ENCODE data around the gene SUGCT.

The SUGCT gene

DNA sequence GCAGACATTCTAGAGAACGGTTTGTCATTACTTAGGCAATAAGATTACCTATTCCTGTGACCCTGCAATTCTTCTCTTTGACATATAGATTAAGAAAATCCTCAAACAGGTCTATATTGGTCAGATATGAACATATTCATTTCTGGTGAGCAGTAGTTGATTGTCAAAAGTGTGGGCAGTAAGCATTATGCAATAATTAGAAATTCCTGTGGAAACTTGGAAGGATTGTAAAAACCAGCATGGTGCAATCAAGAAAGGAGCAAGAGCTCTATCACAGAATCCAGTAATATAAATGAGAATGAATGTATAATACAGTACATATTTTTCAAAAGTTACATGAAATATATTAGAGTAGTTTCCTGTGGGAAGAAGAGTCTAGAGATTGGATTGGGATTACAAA is 406.5 kb downstream of the SUGCT start:
- Histone ChIP-seq H3K4me2 (ENCODE audit: low read length) (no peak overlapping the region), H3K9ac (ENCODE audit: low read depth, low read length) (no peak overlapping the region), H3K27me3 (ENCODE audit: control insufficient read depth, insufficient read depth, low read length) (no peaks in the 10 kb centered on the region), H3K36me3 (ENCODE audit: insufficient read depth, low read length) (no peaks in the 10 kb centered on the region), H3K4me3 (ENCODE audit: low read length) (no peak overlapping the region), H3K9me3 (replicated peaks; ENCODE audit: low read length) (no peaks in the 10 kb centered on the region), H3K4me1 (ENCODE audit: control insufficient read depth, insufficient read depth, low read length) (peaks cover 5% of the 10 kb centered on the region)

DNA sequence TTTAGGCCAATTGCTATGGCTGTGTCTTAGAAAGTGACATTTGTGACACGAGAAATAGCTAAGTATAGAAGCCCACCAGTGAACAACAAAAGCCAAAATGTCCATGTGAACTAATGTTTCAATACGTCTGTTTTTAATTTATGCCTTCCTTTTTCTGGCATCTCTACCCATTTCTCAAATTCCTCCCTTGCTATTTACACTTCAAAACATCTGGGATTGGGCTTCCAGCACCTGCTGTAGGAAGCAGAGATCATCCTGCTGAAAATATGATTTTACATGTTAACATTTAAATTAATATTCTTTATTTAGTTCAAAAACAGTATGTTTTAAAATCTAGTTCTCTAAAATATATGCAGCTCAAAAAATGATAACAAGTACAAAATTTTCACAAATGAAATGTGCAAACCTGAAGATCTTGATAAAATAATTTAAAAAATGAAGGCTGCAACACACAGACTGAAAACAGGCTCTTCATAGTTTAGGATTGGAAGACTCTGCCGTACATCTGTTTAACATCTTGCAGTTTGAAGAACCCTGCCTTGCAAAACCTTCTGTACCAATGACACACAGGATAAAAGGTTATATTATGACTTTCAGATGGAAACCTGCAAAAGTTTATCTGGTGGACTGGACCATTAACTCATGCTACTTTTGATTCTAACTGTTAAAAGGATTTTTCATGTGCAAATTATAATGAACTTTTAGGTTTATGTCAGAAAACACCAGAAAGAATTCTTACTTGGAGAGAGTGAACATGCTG is 408.4 kb downstream of the SUGCT start:
- H3K4me2 ChIP-seq (ENCODE audit: low read length), result no peak overlapping the region
- H3K9me3 ChIP-seq (replicated peaks; ENCODE audit: low read length), result no peaks in the 10 kb centered on the region
- no peaks in the 10 kb centered on the region for H3K36me3 ChIP-seq (ENCODE audit: insufficient read depth, low read length)
- no peaks in the 10 kb centered on the region for H3K27me3 ChIP-seq (ENCODE audit: control insufficient read depth, insufficient read depth, low read length)
- H3K4me1 ChIP-seq (ENCODE audit: control insufficient read depth, insufficient read depth, low read length), result peaks cover 10% of the 10 kb centered on the region
- H3K4me3 ChIP-seq (ENCODE audit: low read length), result no peak overlapping the region
- no peak overlapping the region for H3K9ac ChIP-seq (ENCODE audit: low read depth, low read length)

DNA sequence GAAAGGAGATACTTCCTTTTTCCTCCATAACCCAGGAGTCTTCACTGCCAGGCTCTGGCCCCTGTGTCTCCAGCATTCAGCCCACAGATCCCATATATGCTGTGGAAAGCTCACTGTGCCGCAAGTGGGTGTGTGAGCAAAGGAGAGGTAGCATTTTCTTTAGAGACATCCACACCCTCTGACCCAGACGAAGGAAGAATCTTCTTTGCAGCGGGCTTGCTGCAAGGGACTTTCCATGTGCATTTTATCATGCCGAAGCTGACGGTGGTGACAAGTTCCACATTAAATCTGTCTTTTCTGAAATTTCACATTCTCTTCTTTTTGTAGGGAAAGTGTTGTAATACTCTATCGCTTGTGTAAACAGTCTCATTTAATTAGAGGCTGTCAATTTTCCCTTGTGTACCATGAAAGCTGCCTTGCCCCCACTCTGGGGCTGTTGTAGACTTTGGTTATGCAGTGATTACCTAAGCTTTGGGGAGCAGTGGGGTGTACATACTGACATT is 409.5 kb downstream of the SUGCT start:
- Histone ChIP-seq H3K36me3 (ENCODE audit: insufficient read depth, low read length) (no peaks in the 10 kb centered on the region), H3K9me3 (replicated peaks; ENCODE audit: low read length) (no peaks in the 10 kb centered on the region), H3K9ac (ENCODE audit: low read depth, low read length) (no peak overlapping the region), H3K4me3 (ENCODE audit: low read length) (no peak overlapping the region), H3K27me3 (ENCODE audit: control insufficient read depth, insufficient read depth, low read length) (no peaks in the 10 kb centered on the region), H3K4me2 (ENCODE audit: low read length) (no peak overlapping the region), H3K4me1 (ENCODE audit: control insufficient read depth, insufficient read depth, low read length) (peaks cover 6% of the 10 kb centered on the region)

GRCh38 chr7:40544871-40545303 is 410.1 kb downstream of the SUGCT start:
- Histone ChIP-seq H3K4me2 (ENCODE audit: low read length) (no peak overlapping the region), H3K4me1 (ENCODE audit: control insufficient read depth, insufficient read depth, low read length) (peaks cover 6% of the 10 kb centered on the region), H3K36me3 (ENCODE audit: insufficient read depth, low read length) (no peaks in the 10 kb centered on the region), H3K9ac (ENCODE audit: low read depth, low read length) (no peak overlapping the region), H3K27me3 (ENCODE audit: control insufficient read depth, insufficient read depth, low read length) (no peaks in the 10 kb centered on the region), H3K9me3 (replicated peaks; ENCODE audit: low read length) (no peaks in the 10 kb centered on the region), H3K4me3 (ENCODE audit: low read length) (no peak overlapping the region)

DNA sequence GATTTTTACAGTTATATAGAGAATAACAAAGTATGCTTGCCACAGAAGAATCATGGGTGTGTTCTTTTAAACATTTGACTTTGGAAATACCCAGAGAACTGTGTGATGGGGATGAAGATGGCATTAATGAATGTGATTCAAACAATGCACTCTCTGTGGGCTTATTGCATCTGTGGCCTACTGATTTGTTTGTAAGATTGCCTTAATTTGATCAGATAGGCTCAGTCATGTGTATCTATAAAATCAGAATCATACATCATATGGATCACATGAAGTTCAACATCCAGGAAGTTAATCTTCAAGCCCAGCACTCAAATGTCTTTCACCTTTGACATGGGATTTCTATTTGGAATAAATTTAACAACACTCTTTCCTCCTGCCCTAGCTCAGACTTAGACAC is 410.9 kb downstream of the SUGCT start:
- Histone ChIP-seq H3K4me1 (ENCODE audit: control insufficient read depth, insufficient read depth, low read length) (peaks cover 6% of the 10 kb centered on the region), H3K9ac (ENCODE audit: low read depth, low read length) (no peak overlapping the region), H3K4me2 (ENCODE audit: low read length) (no peak overlapping the region), H3K4me3 (ENCODE audit: low read length) (no peak overlapping the region), H3K9me3 (replicated peaks; ENCODE audit: low read length) (no peaks in the 10 kb centered on the region), H3K36me3 (ENCODE audit: insufficient read depth, low read length) (no peaks in the 10 kb centered on the region), H3K27me3 (ENCODE audit: control insufficient read depth, insufficient read depth, low read length) (no peaks in the 10 kb centered on the region)

GRCh38 chr7:40546616-40547501 is 412.1 kb downstream of the SUGCT start:
- Histone ChIP-seq H3K27me3 (ENCODE audit: control insufficient read depth, insufficient read depth, low read length) (no peaks in the 10 kb centered on the region), H3K4me3 (ENCODE audit: low read length) (no peak overlapping the region), H3K4me2 (ENCODE audit: low read length) (no peak overlapping the region), H3K9ac (ENCODE audit: low read depth, low read length) (no peak overlapping the region), H3K4me1 (ENCODE audit: control insufficient read depth, insufficient read depth, low read length) (peaks cover 11% of the 10 kb centered on the region), H3K36me3 (ENCODE audit: insufficient read depth, low read length) (no peaks in the 10 kb centered on the region), H3K9me3 (replicated peaks; ENCODE audit: low read length) (no peaks in the 10 kb centered on the region)

- Histone ChIP-seq H3K9ac (ENCODE audit: low read depth, low read length) (no peak overlapping the region), H3K36me3 (ENCODE audit: insufficient read depth, low read length) (no peaks in the 10 kb centered on the region), H3K4me2 (ENCODE audit: low read length) (no peak overlapping the region), H3K9me3 (replicated peaks; ENCODE audit: low read length) (no peaks in the 10 kb centered on the region), H3K4me1 (ENCODE audit: control insufficient read depth, insufficient read depth, low read length) (peaks cover 17% of the 10 kb centered on the region), H3K4me3 (ENCODE audit: low read length) (no peak overlapping the region), H3K27me3 (ENCODE audit: control insufficient read depth, insufficient read depth, low read length) (no peaks in the 10 kb centered on the region)
Observed at GRCh38 chr7:40549372-40550039, 414.7 kb downstream of the SUGCT start.

DNA sequence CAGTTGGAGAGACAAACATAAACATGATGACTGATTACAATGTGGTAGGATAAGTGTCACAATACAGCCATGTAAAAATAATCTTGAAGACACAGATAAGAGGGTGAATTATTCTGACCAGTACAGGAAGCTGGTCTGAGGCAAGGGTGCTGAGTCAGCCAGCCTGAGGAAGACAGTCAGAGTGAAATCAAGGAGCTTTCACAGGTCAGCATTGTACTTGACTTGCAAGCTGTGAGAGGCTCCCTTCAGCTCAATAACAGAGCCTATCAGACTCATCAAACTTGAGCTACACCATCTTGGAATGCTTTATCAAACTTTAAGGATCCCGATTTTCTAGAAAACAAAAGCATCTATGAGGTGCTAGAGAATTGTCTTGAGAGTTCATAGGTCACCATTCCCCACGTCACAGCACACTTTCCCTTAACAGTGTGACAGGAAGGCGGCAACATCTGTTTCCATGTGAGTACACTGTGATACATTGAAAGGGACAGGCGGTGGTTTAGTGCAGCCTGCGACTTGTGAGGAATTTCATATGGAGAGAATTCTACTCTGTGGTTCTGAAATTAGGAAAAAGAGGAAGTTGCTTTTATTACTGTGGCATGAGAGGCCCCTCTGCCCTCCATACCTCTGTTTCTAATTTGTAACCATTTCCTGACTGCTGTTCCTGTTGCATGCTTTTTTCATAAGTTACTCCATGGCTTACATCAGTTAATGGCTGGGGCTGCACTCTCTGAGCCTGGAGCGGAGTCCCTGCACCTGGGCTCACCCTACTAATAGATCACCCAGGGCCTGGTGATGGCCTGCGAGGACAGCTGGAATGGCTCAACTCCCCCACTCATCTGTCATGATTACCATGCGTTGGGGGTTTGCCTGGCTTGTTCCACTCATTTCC is 417.1 kb downstream of the SUGCT start:
- Histone ChIP-seq H3K36me3 (ENCODE audit: insufficient read depth, low read length) (no peaks in the 10 kb centered on the region), H3K9ac (ENCODE audit: low read depth, low read length) (no peak overlapping the region), H3K27me3 (ENCODE audit: control insufficient read depth, insufficient read depth, low read length) (no peaks in the 10 kb centered on the region), H3K9me3 (replicated peaks; ENCODE audit: low read length) (no peaks in the 10 kb centered on the region), H3K4me3 (ENCODE audit: low read length) (no peak overlapping the region), H3K4me1 (ENCODE audit: control insufficient read depth, insufficient read depth, low read length) (peaks cover 13% of the 10 kb centered on the region), H3K4me2 (ENCODE audit: low read length) (peak overlapping the region; percentile 28)

- no peak overlapping the region for H3K4me3 ChIP-seq (ENCODE audit: low read length)
- no peaks in the 10 kb centered on the region for H3K36me3 ChIP-seq (ENCODE audit: insufficient read depth, low read length)
- no peaks in the 10 kb centered on the region for H3K27me3 ChIP-seq (ENCODE audit: control insufficient read depth, insufficient read depth, low read length)
- H3K4me1 ChIP-seq (ENCODE audit: control insufficient read depth, insufficient read depth, low read length), result no peaks in the 10 kb centered on the region
- no peak overlapping the region for H3K9ac ChIP-seq (ENCODE audit: low read depth, low read length)
- no peaks in the 10 kb centered on the region for H3K9me3 ChIP-seq (replicated peaks; ENCODE audit: low read length)
- no peak overlapping the region for H3K4me2 ChIP-seq (ENCODE audit: low read length)
Observed at GRCh38 chr7:40560672-40561071, 425.9 kb downstream of the SUGCT start.

DNA sequence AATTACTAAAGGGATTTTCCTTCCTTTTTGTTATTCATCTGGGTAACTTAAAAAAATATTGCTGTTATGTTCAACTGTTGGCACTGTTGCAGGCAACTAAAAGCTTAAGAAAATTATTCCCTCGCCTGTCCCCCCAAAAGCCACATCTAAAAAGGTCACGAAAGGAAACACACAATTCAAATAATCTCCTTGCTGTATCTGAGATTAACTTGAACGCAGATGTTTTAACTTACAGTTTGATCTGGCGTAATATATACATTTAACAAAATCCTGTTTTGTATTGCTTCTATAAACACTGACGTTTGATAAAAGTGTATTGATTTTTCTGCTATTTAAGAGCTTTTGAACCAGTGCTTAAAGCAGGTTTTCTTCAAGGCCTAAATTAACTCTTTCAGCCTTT is 432.1 kb downstream of the SUGCT start:
- H3K36me3 ChIP-seq (ENCODE audit: insufficient read depth, low read length), result no peaks in the 10 kb centered on the region
- no peaks in the 10 kb centered on the region for H3K27me3 ChIP-seq (ENCODE audit: control insufficient read depth, insufficient read depth, low read length)
- peaks cover 7% of the 10 kb centered on the region for H3K4me1 ChIP-seq (ENCODE audit: control insufficient read depth, insufficient read depth, low read length)
- no peak overlapping the region for H3K4me3 ChIP-seq (ENCODE audit: low read length)
- no peak overlapping the region for H3K4me2 ChIP-seq (ENCODE audit: low read length)
- no peak overlapping the region for H3K9ac ChIP-seq (ENCODE audit: low read depth, low read length)
- no peaks in the 10 kb centered on the region for H3K9me3 ChIP-seq (replicated peaks; ENCODE audit: low read length)

Data from skeletal muscle satellite cell (primary cell).